GM21528 (cell line): ENCODE results near the gene UBE2U.
"Not testable (repeated sequence)": the region's sequence is repeated elsewhere in the genome, so short reads cannot be mapped to it uniquely, and the experiment has no call there.

Experiments used
- ATAC-seq: cut with Tn5 transposase; IDR thresholded peaks from one replicate; pipeline ENCODE4 v1.9.1; 2021; ENCODE audit warnings: mild to moderate bottlenecking, moderate library complexity; ENCODE audit not compliant: unreplicated experiment, low FRiP score

The UBE2U gene

GRCh38 chr1:64235910-64236309 lies 32.5 kb downstream of the UBE2U start:
- no peak for ATAC-seq

- no peak for ATAC-seq
These were observed 33.1 kb downstream of the UBE2U start for GRCh38 chr1:64236541-64236954.

GRCh38 chr1:64239519-64239918 lies 36.1 kb downstream of the UBE2U start:
- not testable (repeated sequence) for ATAC-seq

GRCh38 chr1:64240206-64240605 lies 36.8 kb downstream of the UBE2U start:
- no peak for ATAC-seq

- no peak for ATAC-seq
These were observed 37.6 kb downstream of the UBE2U start for GRCh38 chr1:64241069-64241468.

GRCh38 chr1:64242895-64243756 lies 39.7 kb downstream of the UBE2U start:
- ATAC-seq = peak; percentile 61

GRCh38 chr1:64243757-64244080 lies 40.3 kb downstream of the UBE2U start:
- ATAC-seq = no peak

GRCh38 chr1:64245495-64245894 lies 42.1 kb downstream of the UBE2U start:
- no peak for ATAC-seq

- ATAC-seq = no peak
These were observed 43.0 kb downstream of the UBE2U start for GRCh38 chr1:64246294-64246917.

GRCh38 chr1:64248065-64248464 lies 44.6 kb downstream of the UBE2U start:
- no peak for ATAC-seq

- not testable (repeated sequence) for ATAC-seq
These were observed 47.0 kb downstream of the UBE2U start for GRCh38 chr1:64250472-64250871.

GRCh38 chr1:64251971-64252370 lies 48.5 kb downstream of the UBE2U start:
- ATAC-seq = no peak

- ATAC-seq = not testable (repeated sequence)
These were observed 53.8 kb downstream of the UBE2U start for GRCh38 chr1:64257233-64257632.

GRCh38 chr1:64258444-64258843 lies 55.0 kb downstream of the UBE2U start:
- not testable (repeated sequence) for ATAC-seq

GRCh38 chr1:64263335-64263734 lies 59.9 kb downstream of the UBE2U start:
- ATAC-seq = no peak

- ATAC-seq = no peak
These were observed 60.4 kb downstream of the UBE2U start for GRCh38 chr1:64263856-64264255.

- no peak for ATAC-seq
These were observed 61.7 kb downstream of the UBE2U start for GRCh38 chr1:64265141-64265540.

- no peak for ATAC-seq
These were observed 63.6 kb downstream of the UBE2U start for GRCh38 chr1:64266991-64267390.

- peak; percentile 67 for ATAC-seq
These were observed 65.5 kb downstream of the UBE2U start for GRCh38 chr1:64268653-64269557.

GRCh38 chr1:64269558-64269884 lies 66.1 kb downstream of the UBE2U start:
- no peak for ATAC-seq

- ATAC-seq = no peak
These were observed 76.6 kb downstream of the UBE2U start for GRCh38 chr1:64280001-64280400.
